ENCODE measurements around the gene AMPD2.

DNA sequence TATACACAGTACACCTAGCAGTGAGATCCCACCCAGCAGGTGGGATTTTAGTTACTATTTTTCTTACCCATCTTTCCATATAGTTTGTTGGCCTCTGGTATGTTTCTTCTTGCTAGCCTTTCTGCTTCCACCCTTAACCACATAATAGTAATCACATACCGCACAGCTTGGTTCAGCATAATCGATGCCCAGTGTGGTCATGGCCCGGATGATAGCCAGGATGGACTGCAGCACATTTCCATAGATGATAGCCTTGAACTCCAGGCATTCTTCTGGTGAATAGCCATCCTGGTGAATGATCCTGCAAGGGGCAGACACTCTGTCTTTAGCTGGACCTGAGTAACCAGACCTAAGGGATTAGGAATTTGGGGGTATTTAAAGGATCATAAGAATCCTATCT lies 9.8 kb upstream of the AMPD2 start:
- no peak for TF ChIP-seq POLR2A (IDR thresholded peaks at IDR 0.05; ENCODE audit: low read depth, low read length)
- no peak for TF ChIP-seq POLR2AphosphoS5 (IDR thresholded peaks at IDR 0.05; ENCODE audit: low read depth, low read length)
